ENCODE data around the gene SCN9A.

SCN9A gene

GRCh38 chr2:166167449-166167848, 208.3 kb downstream of the SCN9A start:
- no peak for DNase-seq

DNA sequence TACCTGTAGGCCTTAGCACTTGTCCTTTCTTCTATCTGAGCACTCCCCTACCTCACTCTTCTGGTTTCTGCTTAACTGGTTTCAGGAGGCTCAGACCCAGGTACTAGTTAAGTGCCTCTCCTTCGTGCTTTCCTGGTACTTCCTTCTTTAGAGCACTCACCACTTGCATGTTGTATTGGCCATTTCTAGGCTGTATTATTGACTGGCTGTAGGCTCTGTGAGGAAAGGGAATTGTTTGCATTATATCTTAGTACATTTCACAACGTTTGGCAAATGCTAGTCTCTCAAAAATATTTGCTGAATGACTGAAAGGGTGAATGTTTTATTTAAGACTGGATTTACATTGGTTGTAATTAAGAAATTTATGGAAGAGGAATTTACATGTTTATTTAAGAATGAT, 212.0 kb downstream of the SCN9A start:
- DNase-seq: no peak

- no peak for DNase-seq
Observed at GRCh38 chr2:166158546-166158945, 217.2 kb downstream of the SCN9A start.

DNA sequence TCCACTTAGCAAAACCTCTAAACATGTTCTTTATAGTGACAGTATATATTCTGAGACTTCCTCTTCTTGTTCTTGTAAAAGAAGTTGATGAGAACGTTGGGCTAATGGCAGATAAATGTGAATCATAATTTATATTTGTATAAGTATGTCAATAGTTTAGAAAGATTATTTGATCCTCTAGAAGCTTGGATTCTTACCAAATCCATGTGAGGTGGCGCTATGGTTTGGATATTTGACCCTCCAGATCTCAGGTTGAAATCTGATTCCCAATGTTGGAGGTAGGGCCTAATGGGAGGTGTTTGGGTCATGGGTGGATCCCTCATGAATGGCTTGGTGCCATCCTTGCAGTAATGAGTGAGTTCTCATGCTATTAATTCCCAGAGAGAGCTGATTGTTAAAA, 218.2 kb downstream of the SCN9A start:
- DNase-seq: no peak

GRCh38 chr2:166156985-166157490, 218.7 kb downstream of the SCN9A start:
- no peak for DNase-seq

- no peak for DNase-seq
Observed at GRCh38 chr2:166155589-166155988, 220.2 kb downstream of the SCN9A start.

DNA sequence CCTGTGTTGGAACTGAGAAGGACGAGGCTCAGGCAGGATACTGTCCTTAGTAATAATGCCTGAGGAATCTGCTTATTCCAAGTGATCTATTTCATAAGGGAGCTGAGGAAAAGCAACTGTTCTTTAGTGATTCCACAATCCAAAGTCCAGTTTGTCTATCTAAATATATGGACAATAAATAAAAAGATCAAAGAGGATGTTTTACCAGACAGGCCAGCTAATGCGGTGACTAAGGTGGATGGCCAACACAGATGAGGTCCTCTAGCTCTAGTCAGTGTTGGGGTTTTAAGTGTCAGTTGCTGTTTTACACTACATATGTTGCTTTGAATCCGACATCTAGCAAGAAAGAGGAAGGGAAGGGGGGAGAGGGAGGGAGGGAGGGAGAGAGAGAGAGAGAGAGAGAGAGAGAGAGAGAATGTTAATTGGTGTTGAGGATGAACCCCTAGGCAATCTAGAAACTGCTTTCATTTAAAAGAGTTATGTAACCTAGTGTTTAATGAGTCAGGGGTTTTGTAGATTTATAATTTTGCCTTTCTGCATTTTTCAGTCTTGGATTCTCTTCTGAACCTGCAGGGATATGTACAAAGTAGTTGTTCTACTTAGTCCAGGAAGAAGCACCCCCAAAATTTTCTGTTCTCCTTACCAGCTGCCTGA, 220.9 kb downstream of the SCN9A start:
- DNase-seq: no peak

DNA sequence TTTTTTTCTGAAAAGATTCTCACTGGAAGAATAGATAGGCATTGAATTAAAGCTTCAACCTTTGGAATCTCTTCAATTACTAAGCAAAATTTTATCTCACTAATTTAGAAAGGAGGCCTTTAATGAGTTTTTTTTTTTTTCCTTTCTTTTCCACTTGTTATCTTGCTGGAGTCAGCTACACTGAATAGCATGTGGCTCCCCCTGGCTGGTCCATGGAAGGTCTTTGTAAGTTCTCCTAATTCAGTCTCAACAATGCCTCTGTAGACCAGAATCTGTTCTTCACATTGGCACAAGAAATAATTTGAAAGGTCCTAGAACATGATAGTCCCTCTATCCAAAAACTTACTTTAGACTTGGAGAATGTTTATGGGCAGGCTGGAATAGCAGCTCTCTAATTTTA, 223.7 kb downstream of the SCN9A start:
- DNase-seq: no peak

DNA sequence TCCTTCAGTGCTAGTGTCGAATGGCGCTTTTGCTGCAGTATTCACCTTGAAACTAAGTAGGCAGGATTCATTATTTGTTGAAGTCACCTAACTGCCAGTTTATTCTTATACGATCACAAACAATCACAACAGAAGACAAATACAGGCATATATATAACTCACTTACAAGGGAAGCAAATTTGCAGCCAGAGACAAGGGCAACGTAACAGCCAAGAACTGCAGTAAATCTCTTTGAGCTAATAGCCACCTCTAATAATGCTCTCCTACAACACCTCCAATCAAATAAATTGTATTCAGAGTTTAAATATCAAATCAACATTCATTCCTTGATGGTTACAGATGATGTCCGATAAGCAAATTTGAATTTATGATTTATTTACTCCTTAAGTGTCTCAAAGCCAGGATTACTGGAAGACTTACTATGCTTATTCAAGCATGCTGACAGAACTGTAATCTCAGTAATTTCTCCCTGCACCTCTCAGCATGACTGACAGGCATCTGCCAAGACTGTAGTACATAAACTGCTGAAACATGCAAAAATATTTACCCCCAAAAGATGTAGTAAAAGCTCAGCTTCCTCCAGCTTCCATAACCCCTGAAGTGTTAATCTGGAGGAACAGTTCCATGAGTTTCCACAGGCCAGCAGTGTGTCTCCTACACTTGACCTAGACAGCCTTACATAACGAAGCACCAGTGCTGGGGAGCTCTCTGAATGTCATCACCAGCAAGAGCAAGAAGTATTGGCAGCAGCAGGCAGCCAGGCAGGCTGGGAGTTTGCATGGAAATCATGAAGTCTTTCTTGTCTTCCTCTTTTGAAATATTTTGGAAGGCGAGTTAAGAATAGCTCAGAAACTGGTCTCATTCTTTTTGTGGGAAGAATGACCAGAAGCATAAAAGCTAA, 227.0 kb downstream of the SCN9A start:
- no peak for DNase-seq

DNA sequence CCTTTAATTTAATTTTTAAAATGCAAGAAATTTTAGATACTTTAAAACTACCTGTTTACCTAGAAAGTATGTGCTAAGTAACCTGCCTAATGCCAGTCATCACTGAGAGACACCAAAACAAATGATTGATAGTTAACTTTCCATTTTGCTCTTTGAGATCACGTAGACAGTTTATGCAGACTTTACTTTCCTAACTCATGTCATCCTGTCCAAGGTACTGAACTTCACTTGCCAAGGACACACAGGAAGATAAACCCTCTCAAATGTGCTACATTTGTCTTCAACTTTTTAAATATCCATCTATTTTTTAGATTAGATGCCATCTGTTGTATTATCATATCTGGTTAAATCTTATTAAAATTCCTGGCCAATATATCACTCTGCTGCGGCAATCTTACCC, 227.9 kb downstream of the SCN9A start:
- no peak for DNase-seq
